Ovary (tissue), 1 donor: ENCODE measurements around the gene CEBPZ.

ENCODE experiments used
- EP300 ChIP-seq: sonication (generic); formaldehyde crosslinking; IDR thresholded peaks from one replicate; pipeline ENCODE4 v1.6.1; 2017; ENCODE audit warnings: antibody characterized with exemption
- POLR2A ChIP-seq: fragments of 450-650 bp; IDR thresholded peaks from one replicate; pipeline ENCODE4 v1.6.1; 2017; ENCODE audit warnings: antibody characterized with exemption, mild to moderate bottlenecking, moderate library complexity

DNA sequence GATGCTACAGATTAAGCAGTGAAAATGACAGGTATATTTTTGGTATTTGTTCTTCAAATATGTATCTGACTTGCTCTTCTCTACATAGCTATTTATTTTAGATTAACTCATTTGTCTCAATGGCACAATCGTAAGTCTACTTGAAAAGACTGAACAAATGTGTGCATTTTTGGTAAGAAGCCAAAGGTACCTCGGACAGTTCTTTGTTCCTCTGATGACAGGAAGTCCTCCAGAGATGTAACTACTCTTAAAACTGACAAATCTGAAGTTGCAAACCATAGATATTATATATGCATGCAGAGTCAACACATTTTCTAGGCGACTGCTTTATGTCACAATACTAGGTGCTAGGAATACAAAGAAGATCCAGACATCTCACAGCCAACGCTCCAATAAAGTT lies 36.7 kb upstream of the CEBPZ start:
- TF ChIP-seq EP300 (no peak), POLR2A (no peak)
